Stimulated activated effector memory CD8-positive, alpha-beta T cell treated with anti-CD3 and anti-CD28 coated beads, Interleukin-12 subunit alpha, Interleukin-12 subunit beta, amount 100 ng/mL, for 72 hours (primary cell): Measurements from ENCODE around the gene LHFPL3.
"Not testable (repeated sequence)": the region's sequence is repeated elsewhere in the genome, so short reads cannot be mapped to it uniquely, and the experiment has no call there.

Experiments
- ATAC-seq: fragments of 150-1000 bp; cut with Tn5 transposase; 2 replicates; pipeline ENCODE4 v1.10.0; 2021
- DNase-seq, 2 donors: peaks; one replicate each; pipeline ENCODE4 v3.0.0; 2021 to 2022; ENCODE audit warnings: low spot score in 2 of 2
- H3K27ac Mint-ChIP-seq: one replicate; pipeline ENCODE4 v1.8.0; 2022; ENCODE audit warnings: mild to moderate bottlenecking, mixed read lengths
- H3K36me3 Mint-ChIP-seq: one replicate; pipeline ENCODE4 v1.8.0; 2022; ENCODE audit warnings: mild to moderate bottlenecking, mixed read lengths
- H3K4me1 Mint-ChIP-seq: one replicate; pipeline ENCODE4 v1.8.0; 2022; ENCODE audit warnings: mixed read lengths
- H3K4me3 Mint-ChIP-seq: one replicate; pipeline ENCODE4 v1.8.0; 2022; ENCODE audit warnings: mild to moderate bottlenecking, mixed read lengths
- H3K9me3 Mint-ChIP-seq: one replicate; pipeline ENCODE4 v1.8.0; 2022; ENCODE audit warnings: mixed read lengths

Gene LHFPL3

GRCh38 chr7:104652434-104652833 is 324.0 kb downstream of the LHFPL3 start:
- Mint-ChIP-seq H3K4me1 (no peaks in the 10 kb centered on the region), H3K4me3 (no peak overlapping the region), H3K27ac (no peak overlapping the region), H3K36me3 (no peaks in the 10 kb centered on the region), H3K9me3 (no peaks in the 10 kb centered on the region)
- no peak for ATAC-seq
- DNase-seq = no peak

- no peaks in the 10 kb centered on the region for H3K9me3 Mint-ChIP-seq
- H3K4me1 Mint-ChIP-seq = no peaks in the 10 kb centered on the region
- DNase-seq (no peak), ATAC-seq (no peak)
- no peaks in the 10 kb centered on the region for H3K36me3 Mint-ChIP-seq
- H3K4me3 Mint-ChIP-seq = no peak overlapping the region
- H3K27ac Mint-ChIP-seq = no peak overlapping the region
Observed at GRCh38 chr7:104652865-104653264, 324.5 kb downstream of the LHFPL3 start.

- no peak overlapping the region for H3K27ac Mint-ChIP-seq
- no peaks in the 10 kb centered on the region for H3K4me1 Mint-ChIP-seq
- no peaks in the 10 kb centered on the region for H3K9me3 Mint-ChIP-seq
- ATAC-seq (no peak), DNase-seq (no peak)
- no peaks in the 10 kb centered on the region for H3K36me3 Mint-ChIP-seq
- no peak overlapping the region for H3K4me3 Mint-ChIP-seq
Observed at GRCh38 chr7:104653825-104654401, 325.5 kb downstream of the LHFPL3 start.

- Mint-ChIP-seq H3K9me3 (no peaks in the 10 kb centered on the region), H3K4me1 (no peaks in the 10 kb centered on the region), H3K27ac (no peak overlapping the region), H3K36me3 (no peaks in the 10 kb centered on the region), H3K4me3 (no peak overlapping the region)
- ATAC-seq = no peak
- DNase-seq = no peak
Observed at GRCh38 chr7:104655592-104655991, 327.2 kb downstream of the LHFPL3 start.

GRCh38 chr7:104656467-104656866 is 328.1 kb downstream of the LHFPL3 start:
- ATAC-seq (no peak), DNase-seq (no peak)
- no peaks in the 10 kb centered on the region for H3K9me3 Mint-ChIP-seq
- no peak overlapping the region for H3K27ac Mint-ChIP-seq
- H3K4me3 Mint-ChIP-seq = no peak overlapping the region
- H3K4me1 Mint-ChIP-seq = no peaks in the 10 kb centered on the region
- H3K36me3 Mint-ChIP-seq = no peaks in the 10 kb centered on the region

GRCh38 chr7:104657134-104657533 is 328.7 kb downstream of the LHFPL3 start:
- Mint-ChIP-seq H3K4me1 (no peaks in the 10 kb centered on the region), H3K9me3 (no peaks in the 10 kb centered on the region), H3K36me3 (no peaks in the 10 kb centered on the region), H3K27ac (no peak overlapping the region), H3K4me3 (no peak overlapping the region)
- DNase-seq = no peak
- ATAC-seq = no peak

GRCh38 chr7:104661575-104661974 is 333.2 kb downstream of the LHFPL3 start:
- H3K27ac Mint-ChIP-seq = no peak overlapping the region
- H3K4me3 Mint-ChIP-seq = no peak overlapping the region
- H3K9me3 Mint-ChIP-seq = no peaks in the 10 kb centered on the region
- no peaks in the 10 kb centered on the region for H3K4me1 Mint-ChIP-seq
- H3K36me3 Mint-ChIP-seq = no peaks in the 10 kb centered on the region
- DNase-seq (no peak), ATAC-seq (no peak)

GRCh38 chr7:104664648-104665047 is 336.2 kb downstream of the LHFPL3 start:
- no peaks in the 10 kb centered on the region for H3K4me1 Mint-ChIP-seq
- DNase-seq (no peak), ATAC-seq (no peak)
- H3K4me3 Mint-ChIP-seq = no peak overlapping the region
- H3K36me3 Mint-ChIP-seq = no peaks in the 10 kb centered on the region
- H3K27ac Mint-ChIP-seq = no peak overlapping the region
- no peaks in the 10 kb centered on the region for H3K9me3 Mint-ChIP-seq

GRCh38 chr7:104677587-104677986 is 349.2 kb downstream of the LHFPL3 start:
- Mint-ChIP-seq H3K27ac (no peak overlapping the region), H3K36me3 (no peaks in the 10 kb centered on the region), H3K4me1 (no peaks in the 10 kb centered on the region), H3K4me3 (no peak overlapping the region), H3K9me3 (no peaks in the 10 kb centered on the region)
- ATAC-seq (no peak), DNase-seq (no peak)

GRCh38 chr7:104679085-104679484 is 350.7 kb downstream of the LHFPL3 start:
- Mint-ChIP-seq H3K27ac (no peak overlapping the region), H3K36me3 (no peaks in the 10 kb centered on the region), H3K4me3 (no peak overlapping the region), H3K9me3 (no peaks in the 10 kb centered on the region), H3K4me1 (no peaks in the 10 kb centered on the region)
- DNase-seq = no peak
- ATAC-seq = no peak

- Mint-ChIP-seq H3K9me3 (no peaks in the 10 kb centered on the region), H3K36me3 (no peaks in the 10 kb centered on the region), H3K4me3 (no peak overlapping the region), H3K4me1 (no peaks in the 10 kb centered on the region), H3K27ac (no peak overlapping the region)
- ATAC-seq = no peak
- no peak for DNase-seq
Observed at GRCh38 chr7:104686286-104686685, 357.9 kb downstream of the LHFPL3 start.

GRCh38 chr7:104694710-104695109 is 366.3 kb downstream of the LHFPL3 start:
- no peaks in the 10 kb centered on the region for H3K4me1 Mint-ChIP-seq
- H3K9me3 Mint-ChIP-seq = no peaks in the 10 kb centered on the region
- ATAC-seq (no peak), DNase-seq (no peak)
- no peak overlapping the region for H3K27ac Mint-ChIP-seq
- H3K4me3 Mint-ChIP-seq = no peak overlapping the region
- H3K36me3 Mint-ChIP-seq = no peaks in the 10 kb centered on the region

GRCh38 chr7:104695563-104695962 is 367.2 kb downstream of the LHFPL3 start:
- Mint-ChIP-seq H3K4me3 (no peak overlapping the region), H3K4me1 (no peaks in the 10 kb centered on the region), H3K27ac (no peak overlapping the region), H3K36me3 (no peaks in the 10 kb centered on the region), H3K9me3 (no peaks in the 10 kb centered on the region)
- DNase-seq (no peak), ATAC-seq (no peak)

GRCh38 chr7:104700336-104700735 is 371.9 kb downstream of the LHFPL3 start:
- Mint-ChIP-seq H3K4me3 (no peak overlapping the region), H3K36me3 (no peaks in the 10 kb centered on the region), H3K4me1 (no peaks in the 10 kb centered on the region), H3K9me3 (no peaks in the 10 kb centered on the region), H3K27ac (no peak overlapping the region)
- no peak for DNase-seq
- ATAC-seq = no peak

GRCh38 chr7:104721027-104721426 is 392.6 kb downstream of the LHFPL3 start:
- ATAC-seq, H3K9me3 Mint-ChIP-seq, H3K4me3 Mint-ChIP-seq: not testable (repeated sequence)

GRCh38 chr7:104723001-104723400 is 394.6 kb downstream of the LHFPL3 start:
- Mint-ChIP-seq H3K9me3 (no peaks in the 10 kb centered on the region), H3K36me3 (no peaks in the 10 kb centered on the region), H3K27ac (no peak overlapping the region), H3K4me1 (no peaks in the 10 kb centered on the region), H3K4me3 (no peak overlapping the region)
- ATAC-seq (no peak), DNase-seq (no peak)

More at GRCh38 chr7:104721027-104721426, 392.6 kb downstream of the LHFPL3 start:
- not testable (repeated sequence) for DNase-seq, H3K27ac Mint-ChIP-seq, H3K36me3 Mint-ChIP-seq, H3K4me1 Mint-ChIP-seq

- Mint-ChIP-seq H3K36me3 (no peaks in the 10 kb centered on the region), H3K27ac (no peak overlapping the region), H3K9me3 (no peaks in the 10 kb centered on the region), H3K4me1 (no peaks in the 10 kb centered on the region), H3K4me3 (no peak overlapping the region)
- ATAC-seq (no peak), DNase-seq (no peak)
Observed at GRCh38 chr7:104758504-104758903, 430.1 kb downstream of the LHFPL3 start.
